Activated T-cell treated with anti-CD3 and anti-CD28 coated beads for 24 hours (primary cell): ENCODE measurements around the gene TP63.

Experiments
- DNase-seq: peaks from one replicate; pipeline ENCODE4 v3.0.0-alpha.2; 2020; ENCODE audit warnings: low read depth

The TP63 gene

GRCh38 chr3:189868061-189868460 is 236.9 kb downstream of the TP63 start:
- no peak for DNase-seq

DNA sequence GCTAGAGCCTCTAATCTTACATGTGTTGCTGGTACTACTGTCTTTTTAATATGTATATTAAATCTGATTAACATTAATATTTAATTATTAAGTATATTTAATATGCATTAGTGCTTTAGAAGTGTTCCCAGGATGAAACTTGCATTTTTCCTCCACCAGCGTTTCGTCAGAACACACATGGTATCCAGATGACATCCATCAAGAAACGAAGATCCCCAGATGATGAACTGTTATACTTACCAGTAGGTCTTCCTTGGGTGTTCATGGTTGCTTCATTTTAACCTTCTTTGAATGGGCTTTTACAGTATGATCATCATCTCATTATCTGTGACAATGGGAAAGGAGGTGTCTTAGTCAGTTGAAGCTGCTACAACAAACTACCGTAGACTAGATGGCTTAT is 238.0 kb downstream of the TP63 start:
- DNase-seq = no peak

DNA sequence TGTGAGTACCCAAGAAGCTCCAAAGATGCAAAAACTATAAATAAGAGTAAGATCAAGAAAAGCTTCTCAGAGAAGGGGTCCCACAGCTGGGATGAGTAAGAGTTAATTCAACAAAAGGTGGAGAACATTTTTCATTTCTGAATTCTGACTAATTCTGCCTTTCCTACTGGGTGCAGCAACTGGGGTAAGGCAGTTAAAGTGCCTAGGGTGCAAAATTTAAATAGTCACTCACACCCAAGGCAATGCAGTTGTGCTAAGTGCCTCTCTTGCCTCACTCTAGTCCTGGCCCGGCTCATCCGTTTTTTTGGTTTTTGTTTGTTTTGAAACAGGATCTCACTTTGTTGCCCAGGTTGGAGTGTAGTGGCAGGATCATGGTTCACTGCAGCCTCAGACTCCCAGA is 240.2 kb downstream of the TP63 start:
- DNase-seq = no peak

DNA sequence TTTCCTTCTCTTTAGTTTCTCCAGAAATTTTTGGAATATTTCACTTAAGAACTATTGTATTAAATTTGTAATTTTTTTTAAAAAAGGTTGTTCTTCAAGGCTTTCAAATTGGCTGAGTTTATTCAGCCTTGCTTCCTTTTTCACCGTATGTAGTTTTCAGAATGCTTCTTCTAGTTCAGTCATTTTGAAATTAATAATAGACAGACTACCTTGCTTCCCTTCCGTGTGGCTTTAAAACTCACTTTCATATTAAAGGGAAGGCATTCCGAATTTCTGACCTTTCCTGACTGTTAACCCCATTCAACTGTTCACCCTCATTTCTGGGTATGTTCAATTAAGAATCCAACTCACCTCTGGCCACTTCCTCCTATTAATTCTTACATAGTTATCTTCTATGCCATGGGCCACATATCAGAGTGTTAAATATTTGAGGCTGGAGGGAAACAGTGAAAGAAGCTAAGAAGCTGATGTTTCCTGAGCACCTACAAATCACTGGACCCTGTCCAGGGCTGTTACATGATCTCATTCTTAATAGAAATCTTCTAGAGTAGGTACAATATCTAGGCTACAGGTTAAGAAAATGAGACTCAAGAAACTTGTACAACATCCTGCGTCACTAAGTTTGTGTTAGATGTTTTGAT is 252.0 kb downstream of the TP63 start:
- no peak for DNase-seq

DNA sequence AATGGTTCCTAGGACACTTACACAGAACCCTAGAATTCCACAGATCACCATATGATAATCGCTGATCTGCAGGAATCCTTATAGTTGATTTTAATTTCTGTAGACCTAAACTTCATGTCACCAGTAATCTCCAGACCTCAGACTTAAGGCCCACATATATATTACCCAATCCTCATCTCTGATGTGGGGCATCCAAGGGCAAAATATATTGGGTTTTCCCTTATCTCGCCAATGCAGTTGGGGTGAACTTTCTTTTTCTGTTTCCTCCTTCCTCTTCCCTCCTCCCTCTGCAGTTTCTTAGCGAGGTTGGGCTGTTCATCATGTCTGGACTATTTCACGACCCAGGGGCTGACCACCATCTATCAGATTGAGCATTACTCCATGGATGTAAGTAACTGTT is 259.3 kb downstream of the TP63 start:
- DNase-seq = no peak

- DNase-seq = no peak
These were observed 265.3 kb downstream of the TP63 start for GRCh38 chr3:189896533-189896932.

DNA sequence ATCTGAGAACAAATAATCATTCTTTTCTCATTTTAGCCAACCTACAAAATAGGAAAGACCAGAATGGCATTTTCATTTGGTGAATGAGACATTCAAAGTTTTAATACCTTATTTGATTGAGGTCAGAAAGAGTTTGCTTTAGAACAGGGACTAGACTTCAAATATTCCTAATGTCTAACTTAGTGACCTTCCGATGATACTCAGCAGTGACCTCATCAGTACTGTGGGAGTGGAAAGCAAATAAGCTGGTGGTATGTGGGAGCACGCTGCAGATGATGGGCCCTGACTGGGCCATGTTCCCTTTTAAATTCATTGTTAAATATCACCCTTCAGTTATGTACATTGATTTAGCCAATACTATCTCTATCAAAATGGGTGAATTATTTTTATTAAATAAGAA is 266.2 kb downstream of the TP63 start:
- DNase-seq = no peak

DNA sequence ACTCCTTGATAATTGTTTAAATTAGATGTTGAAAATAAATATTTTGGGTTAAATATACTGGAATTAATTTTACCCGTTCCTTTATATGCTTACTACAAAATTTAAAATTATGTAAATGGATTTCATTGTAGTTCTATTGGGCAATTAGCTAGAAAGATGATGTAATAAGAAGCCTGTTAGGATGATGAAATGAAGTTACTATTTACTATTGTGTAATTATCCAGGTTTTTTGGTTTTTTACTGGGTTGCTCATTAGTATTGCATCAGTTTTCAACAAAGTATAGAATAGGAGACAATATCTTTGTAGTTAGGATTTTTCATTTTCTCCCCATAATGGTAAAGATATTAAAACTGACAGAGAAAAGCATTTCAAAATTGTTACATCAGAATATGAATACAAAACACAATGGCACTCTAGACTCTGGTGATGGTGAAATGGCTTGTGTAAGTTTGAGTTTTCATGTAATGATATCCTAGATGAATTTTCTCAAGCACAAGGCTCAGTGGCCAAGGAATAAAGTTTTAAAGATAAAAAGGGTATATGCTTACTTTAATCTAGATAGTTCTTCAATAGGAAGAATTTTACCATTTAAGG is 267.5 kb downstream of the TP63 start:
- DNase-seq = no peak

- DNase-seq = no peak
These were observed 268.0 kb downstream of the TP63 start for GRCh38 chr3:189899186-189899585.

GRCh38 chr3:189900578-189900977 is 269.4 kb downstream of the TP63 start:
- no peak for DNase-seq

- DNase-seq = no peak
These were observed 270.3 kb downstream of the TP63 start for GRCh38 chr3:189901481-189901880.

- DNase-seq = no peak
These were observed 271.3 kb downstream of the TP63 start for GRCh38 chr3:189902230-189903186.

GRCh38 chr3:189903562-189904250 is 272.5 kb downstream of the TP63 start:
- DNase-seq = no peak

DNA sequence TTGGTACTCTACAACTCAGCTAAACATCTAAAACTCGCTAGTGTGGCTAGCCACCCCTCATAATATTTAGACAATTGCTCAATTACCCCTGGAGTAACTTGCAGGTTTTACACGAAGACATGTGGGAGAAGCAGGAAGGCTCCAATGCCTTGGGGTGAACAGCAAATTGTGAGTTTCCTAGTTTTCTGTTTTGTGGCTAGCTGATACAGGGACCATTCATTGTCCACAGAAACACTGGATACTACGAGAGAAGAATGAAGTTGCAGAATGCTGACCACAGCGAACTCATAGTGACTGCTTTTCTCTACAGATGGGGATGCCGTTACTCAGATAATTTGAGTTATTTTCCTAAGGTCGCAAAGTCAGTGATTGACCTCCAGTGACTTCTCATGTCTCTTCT is 276.6 kb downstream of the TP63 start:
- DNase-seq = no peak

GRCh38 chr3:189908646-189909045 is 277.5 kb downstream of the TP63 start:
- no peak for DNase-seq

DNA sequence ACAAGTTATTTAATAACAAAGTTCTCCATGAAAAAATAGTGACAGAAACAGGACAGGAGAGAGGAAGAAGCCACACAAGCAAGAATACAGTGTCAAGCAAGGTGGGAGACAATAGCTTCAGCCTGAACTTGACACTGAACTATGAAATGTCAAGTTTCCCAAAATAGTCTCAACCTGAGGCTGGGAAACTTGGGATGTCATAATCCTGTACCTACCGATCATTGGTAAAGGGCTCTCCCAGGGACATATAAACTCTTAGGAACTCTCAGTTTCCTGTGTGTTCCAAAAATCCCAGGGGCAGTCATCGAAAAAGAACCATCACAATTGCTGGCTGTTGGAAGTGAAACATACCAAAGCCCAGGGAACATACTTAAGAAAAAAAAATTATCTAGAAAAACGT is 277.9 kb downstream of the TP63 start:
- no peak for DNase-seq

GRCh38 chr3:189909573-189909972 is 278.4 kb downstream of the TP63 start:
- no peak for DNase-seq

DNA sequence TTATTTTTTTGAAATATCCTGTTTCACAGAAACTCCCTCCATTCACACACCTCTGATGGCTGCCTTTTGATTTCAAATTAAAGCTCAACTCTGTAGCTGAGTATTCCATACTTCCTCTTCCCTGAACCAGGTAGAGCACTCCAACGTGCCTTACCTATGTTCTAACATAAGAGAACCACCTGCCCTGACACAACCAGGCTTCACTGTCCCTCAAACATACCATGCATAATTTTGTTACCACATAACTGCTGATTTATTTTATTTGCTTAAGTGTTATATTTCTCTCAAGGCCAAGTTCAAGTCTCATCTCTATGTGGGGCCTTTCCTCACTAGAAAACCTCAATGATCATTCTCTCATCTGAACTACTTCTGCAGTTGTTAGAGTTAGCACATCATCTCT is 279.8 kb downstream of the TP63 start:
- no peak for DNase-seq

DNA sequence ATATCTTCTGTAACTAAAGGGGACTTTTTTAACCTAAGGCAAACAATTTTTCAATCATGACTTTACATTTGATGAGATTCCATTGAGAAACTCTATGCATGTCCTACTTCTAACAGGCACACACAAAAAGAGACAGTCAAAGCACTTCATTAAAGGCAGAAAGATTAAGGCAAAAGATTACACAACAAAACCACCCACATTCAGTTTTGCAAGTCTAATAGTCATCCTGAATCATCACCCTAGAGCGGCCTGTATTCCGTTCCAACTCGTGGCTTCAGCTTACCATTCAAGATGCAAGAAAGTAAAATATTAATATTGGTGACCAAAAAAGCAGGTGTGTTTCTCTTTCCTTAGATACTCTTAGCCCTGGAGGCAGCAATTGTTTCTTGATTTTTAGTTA is 283.6 kb downstream of the TP63 start:
- no peak for DNase-seq

GRCh38 chr3:189921770-189922169 is 290.6 kb downstream of the TP63 start:
- no peak for DNase-seq

- DNase-seq = peak; percentile 4
These were observed 297.0 kb downstream of the TP63 start for GRCh38 chr3:189927975-189928895.
